GM21381 (cell line): ENCODE data around the gene GRIK4.

ENCODE experiments used
- ATAC-seq: cut with Tn5 transposase; IDR thresholded peaks from one replicate; pipeline ENCODE4 v1.9.1; 2021; ENCODE audit warnings: mild to moderate bottlenecking, moderate library complexity; ENCODE audit not compliant: unreplicated experiment

Gene GRIK4

GRCh38 chr11:120662071-120662676 lies 150.6 kb downstream of the GRIK4 start:
- no peak for ATAC-seq

DNA sequence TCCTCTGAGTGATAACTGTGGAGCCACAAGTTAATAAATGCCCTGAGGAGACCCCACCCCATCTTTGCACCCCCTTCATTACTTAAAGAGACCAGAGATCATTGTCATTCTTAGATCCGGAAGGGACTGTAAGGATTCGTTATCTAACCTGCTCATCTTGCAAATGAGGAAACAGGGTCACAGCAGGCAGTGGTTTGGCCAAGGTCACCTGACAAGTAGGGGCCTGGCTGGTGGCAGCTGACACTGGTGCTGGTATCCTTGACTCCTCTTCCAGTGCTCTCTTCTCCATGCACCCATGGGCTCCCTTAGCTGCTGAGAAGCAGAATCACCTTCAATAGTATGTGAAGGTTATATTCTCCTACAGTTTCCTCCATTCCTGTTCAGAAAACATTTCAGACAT lies 151.6 kb downstream of the GRIK4 start:
- ATAC-seq, result no peak

DNA sequence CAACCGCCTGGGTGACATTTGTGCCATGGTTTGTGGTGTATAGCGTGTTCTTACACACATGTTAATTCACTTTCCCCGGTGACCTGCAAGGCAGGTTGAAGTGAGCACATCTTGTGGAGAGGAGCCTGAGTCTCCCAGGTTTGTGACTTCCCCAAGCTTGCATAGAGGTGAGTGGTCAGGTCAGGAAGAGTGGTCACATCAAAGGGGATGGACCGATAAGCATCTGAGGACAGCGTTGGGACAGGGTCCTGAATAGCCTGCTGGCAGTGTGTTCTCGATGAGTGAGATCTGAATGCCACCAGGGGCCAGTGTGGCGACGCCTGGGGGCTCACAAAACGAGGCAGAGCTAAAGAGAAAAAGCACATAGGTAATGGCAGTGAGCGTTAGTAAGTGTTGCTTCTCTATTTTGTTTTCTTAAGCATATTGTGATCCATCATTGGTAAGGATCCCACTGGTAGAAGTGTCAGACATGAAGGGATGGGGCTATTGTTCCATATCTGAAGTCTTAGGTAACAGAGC lies 154.6 kb downstream of the GRIK4 start:
- ATAC-seq, result no peak

DNA sequence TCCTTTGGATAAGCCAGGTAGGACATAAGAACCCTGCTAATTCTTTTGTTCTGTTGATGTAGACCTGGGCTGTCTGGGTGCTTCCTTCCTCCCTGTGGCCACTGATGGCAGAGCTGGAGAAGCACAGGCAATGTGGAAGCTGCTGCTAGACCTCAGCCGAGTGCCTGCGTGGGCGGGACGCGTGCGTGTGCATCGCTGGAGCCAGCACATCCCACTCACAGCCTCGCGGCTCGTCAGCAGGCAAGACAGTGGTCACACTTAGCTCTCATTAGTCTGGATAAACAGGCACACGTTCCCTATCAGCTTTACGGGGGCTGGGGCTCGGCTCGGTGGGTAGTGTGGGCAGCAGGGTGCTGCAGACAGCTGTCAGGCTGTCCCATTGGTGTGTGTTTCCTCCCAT lies 155.7 kb downstream of the GRIK4 start:
- ATAC-seq, result no peak

GRCh38 chr11:120667934-120668333 lies 156.4 kb downstream of the GRIK4 start:
- ATAC-seq, result no peak

GRCh38 chr11:120668537-120668936 lies 157.0 kb downstream of the GRIK4 start:
- ATAC-seq, result no peak

- no peak for ATAC-seq
Observed at GRCh38 chr11:120674542-120674941, 163.0 kb downstream of the GRIK4 start.

DNA sequence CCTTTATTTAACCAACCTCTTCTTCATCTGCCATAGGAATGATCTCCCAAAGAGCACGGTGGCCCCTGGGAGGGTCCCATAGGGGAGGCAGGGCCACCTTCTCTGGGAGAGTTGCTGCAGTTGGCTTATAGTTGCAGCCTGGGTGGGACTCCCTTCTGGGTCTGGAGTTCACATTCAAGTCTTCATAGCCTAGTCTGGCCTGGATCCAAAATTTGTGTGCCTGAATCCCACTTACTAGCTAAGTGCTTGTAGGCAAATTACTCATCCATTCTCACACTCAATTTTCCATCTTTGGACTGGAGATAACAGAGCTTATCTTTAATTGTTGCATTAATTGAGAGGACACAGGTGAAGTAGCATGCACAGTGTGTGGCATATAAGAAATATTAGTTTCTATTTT lies 163.6 kb downstream of the GRIK4 start:
- no peak for ATAC-seq

DNA sequence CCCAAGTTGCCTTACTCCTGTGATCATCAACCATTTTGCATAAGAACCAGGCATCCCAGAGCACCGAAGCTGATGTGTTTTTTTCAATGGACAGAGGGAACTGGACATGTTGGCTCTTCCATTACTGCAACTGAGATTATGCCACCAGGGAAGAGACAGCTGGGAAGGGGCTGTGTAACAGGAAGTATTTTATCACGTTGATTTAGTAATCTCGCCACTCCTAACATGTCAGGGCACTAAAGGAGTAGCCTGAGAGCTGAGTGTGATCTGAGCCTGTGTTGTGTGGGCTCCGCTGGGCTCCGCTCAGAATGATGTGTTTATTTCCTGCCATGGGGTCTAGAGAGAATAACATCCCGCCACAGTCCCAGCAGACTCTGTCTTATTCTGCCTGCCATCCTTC lies 165.4 kb downstream of the GRIK4 start:
- no peak for ATAC-seq

GRCh38 chr11:120680322-120680721 lies 168.8 kb downstream of the GRIK4 start:
- ATAC-seq, result no peak

GRCh38 chr11:120681434-120682331 lies 170.1 kb downstream of the GRIK4 start:
- no peak for ATAC-seq

- no peak for ATAC-seq
Observed at GRCh38 chr11:120682332-120682649, 170.7 kb downstream of the GRIK4 start.

GRCh38 chr11:120682866-120683265 lies 171.3 kb downstream of the GRIK4 start:
- ATAC-seq, result no peak

GRCh38 chr11:120686516-120686915 lies 175.0 kb downstream of the GRIK4 start:
- ATAC-seq, result no peak

DNA sequence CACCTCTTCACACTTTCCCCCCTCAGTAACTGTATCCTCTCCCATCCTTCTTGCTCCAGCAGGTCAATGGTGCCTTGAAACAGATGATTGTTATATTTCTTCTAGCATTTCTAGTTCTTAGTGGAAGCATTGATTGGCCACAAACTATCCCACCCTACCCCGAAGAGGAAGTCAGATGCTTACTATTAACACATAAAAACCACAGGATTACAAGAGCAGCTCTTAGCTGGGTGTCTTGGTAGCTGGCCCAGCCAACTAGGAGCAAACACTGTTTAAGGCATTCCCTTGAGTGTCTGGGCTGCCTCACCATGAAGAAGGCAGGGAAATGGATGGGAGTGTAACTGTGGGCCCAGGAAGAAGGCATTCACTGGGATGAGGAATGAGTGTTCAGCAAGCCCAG lies 176.6 kb downstream of the GRIK4 start:
- ATAC-seq, result no peak

DNA sequence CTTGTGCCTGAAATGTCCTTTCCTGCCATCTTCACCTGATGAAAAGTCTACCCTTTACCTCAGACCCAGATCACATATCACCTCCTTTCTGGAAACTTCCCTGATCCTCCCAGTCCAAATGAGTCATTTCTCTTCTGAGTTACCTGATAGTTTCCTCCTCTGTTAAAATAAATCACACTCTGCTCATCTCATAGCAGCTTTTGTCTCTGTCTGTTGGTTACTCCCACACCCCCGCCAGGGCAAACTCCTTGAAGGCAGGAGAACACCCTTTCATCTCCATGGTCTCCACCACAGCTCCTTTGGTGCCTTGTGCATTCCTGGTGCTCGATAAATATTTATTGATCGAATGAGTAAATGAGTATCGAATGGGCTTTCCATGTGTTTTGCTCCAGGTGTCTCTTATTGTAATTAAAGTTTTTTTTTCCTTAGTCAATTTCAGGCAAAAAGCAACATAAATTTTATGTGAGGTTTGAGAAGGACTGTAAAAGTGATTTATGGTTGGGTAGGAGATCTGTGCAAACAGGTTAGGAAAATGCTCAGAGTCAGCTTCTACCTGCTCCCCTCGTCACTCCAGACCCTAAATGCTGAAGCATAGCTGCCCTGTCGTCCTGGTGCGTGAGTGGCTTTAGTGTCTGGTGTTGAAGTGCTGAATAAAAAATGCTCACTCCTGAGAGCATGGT lies 178.2 kb downstream of the GRIK4 start:
- no peak for ATAC-seq

- no peak for ATAC-seq
Observed at GRCh38 chr11:120690406-120690805, 178.9 kb downstream of the GRIK4 start.

DNA sequence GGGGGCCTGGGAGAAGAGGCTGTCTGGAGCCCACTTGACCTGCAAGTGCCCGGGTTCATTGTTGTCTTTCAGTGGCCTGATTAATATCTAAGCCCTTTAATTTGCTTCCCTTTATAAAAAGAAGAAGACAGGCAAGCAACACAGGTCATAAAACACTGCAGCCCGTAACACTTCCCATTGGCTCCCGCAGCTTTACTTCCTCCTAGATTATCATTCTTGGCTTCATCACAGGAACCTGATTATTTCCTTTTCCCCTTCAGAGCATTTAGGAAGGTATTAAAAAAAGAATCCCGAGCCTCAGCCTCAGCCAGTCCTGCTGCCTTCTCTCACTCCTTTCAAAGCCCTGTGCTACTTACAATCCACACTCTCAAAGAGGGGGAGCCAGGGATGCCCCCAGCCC lies 183.2 kb downstream of the GRIK4 start:
- ATAC-seq, result no peak

GRCh38 chr11:120695426-120695825 lies 183.9 kb downstream of the GRIK4 start:
- ATAC-seq, result no peak

- no peak for ATAC-seq
Observed at GRCh38 chr11:120695939-120696338, 184.4 kb downstream of the GRIK4 start.

DNA sequence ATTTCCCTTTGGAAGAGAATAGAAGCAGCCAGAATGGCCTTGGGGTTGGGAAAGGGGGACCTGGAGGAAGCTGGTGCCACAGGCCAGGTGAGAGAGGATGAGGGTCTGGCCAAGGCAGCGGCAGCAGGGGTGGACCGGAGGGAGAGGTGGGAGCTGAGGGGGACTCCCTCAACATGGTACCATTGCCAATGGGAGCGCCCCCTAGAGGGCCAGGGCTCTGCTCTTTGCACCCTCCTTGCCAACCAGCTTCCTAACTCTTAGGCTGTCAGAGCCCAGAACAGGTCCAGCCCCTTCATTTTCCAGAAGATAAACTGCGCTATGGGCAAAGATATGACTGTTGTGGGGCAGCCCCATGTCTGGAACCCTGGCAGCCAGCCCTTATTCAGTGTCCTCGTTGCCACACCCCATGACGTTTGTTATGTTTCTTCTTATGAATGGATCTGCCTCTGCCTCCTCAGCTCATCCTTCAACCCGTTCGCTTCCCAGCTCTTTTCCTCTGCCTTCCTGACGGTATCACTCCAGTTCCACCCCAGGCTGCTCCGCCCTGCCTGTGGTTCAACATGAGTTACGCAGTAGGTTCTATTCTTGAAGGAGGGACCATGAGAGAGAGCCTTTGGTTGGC lies 185.2 kb downstream of the GRIK4 start:
- ATAC-seq, result no peak
